Smooth muscle cell (in vitro differentiated cells): ENCODE results near the gene GCSAM. TPM values are rescaled to one million over a fixed set of nuclear protein-coding genes. Genes with fewer than 3 reads are reported as not detected.
A peak's percentile ranks its signal among the peaks of the same experiment; 100 is the strongest.

Experiments
- DNase-seq: peaks from one replicate; lab custom pipeline; 2025; ENCODE audit not compliant: unreplicated experiment; lab: John Stamatoyannopoulos, UW
- H2AFZ ChIP-seq: fragments of 200-600 bp; sonication (generic); 2 replicates; pipeline ENCODE4 v1.6.0; 2016; ENCODE audit warnings: antibody characterized with exemption, low read depth, mild to moderate bottlenecking
- H3F3A ChIP-seq: fragments of 200-600 bp; sonication (generic); 2 replicates; pipeline ENCODE4 v1.6.0; 2017; ENCODE audit warnings: antibody characterized with exemption, low read depth
- H3K27ac ChIP-seq: fragments of 200-600 bp; sonication (generic); 2 replicates; pipeline ENCODE4 v1.5.1; 2016; ENCODE audit warnings: low read depth, mild to moderate bottlenecking
- H3K27me3 ChIP-seq: fragments of 200-600 bp; sonication (generic); 2 replicates; pipeline ENCODE4 v1.6.1; 2016; ENCODE audit warnings: low read depth, mild to moderate bottlenecking
- H3K36me3 ChIP-seq: fragments of 200-600 bp; sonication (generic); 2 replicates; pipeline ENCODE4 v1.5.1; 2016; ENCODE audit warnings: low read depth
- H3K4me1 ChIP-seq: fragments of 200-600 bp; sonication (generic); 2 replicates; pipeline ENCODE4 v1.5.1; 2016; ENCODE audit warnings: low read depth
- H3K4me2 ChIP-seq: fragments of 200-600 bp; sonication (generic); 2 replicates; pipeline ENCODE4 v1.6.0; 2016; ENCODE audit warnings: mild to moderate bottlenecking
- H3K4me3 ChIP-seq: fragments of 200-600 bp; sonication (generic); 2 replicates; pipeline ENCODE4 v1.5.1; 2016; ENCODE audit warnings: mild to moderate bottlenecking
- H3K79me2 ChIP-seq: fragments of 200-600 bp; sonication (generic); 2 replicates; pipeline ENCODE4 v1.6.0; 2016; ENCODE audit warnings: low read depth, mild to moderate bottlenecking
- H3K9ac ChIP-seq: fragments of 200-600 bp; sonication (generic); 2 replicates; pipeline ENCODE4 v1.6.0; 2016; ENCODE audit warnings: low read depth
- H3K9me3 ChIP-seq: fragments of 200-600 bp; sonication (generic); replicated peaks from 2 replicates; pipeline ENCODE4 v1.5.1; 2016; ENCODE audit warnings: low read depth
- H4K20me1 ChIP-seq: fragments of 200-600 bp; sonication (generic); 2 replicates; pipeline ENCODE4 v1.6.0; 2016; ENCODE audit warnings: low read depth
- CTCF ChIP-seq: fragments of 200-600 bp; sonication (generic); IDR thresholded peaks from 2 replicates; pipeline ENCODE4 v1.5.1; 2017; ENCODE audit warnings: borderline replicate concordance, mild to moderate bottlenecking, antibody characterized with exemption; ENCODE audit not compliant: insufficient read depth, poor library complexity, severe bottlenecking
- WGBS: methylation state at CpG from one replicate; pipeline ENCODE4 v1.1.7; 2016; ENCODE audit warnings: low lambda C conversion rate; 5-methylcytosine and 5-hydroxymethylcytosine counted together
- polyA plus RNA-seq: library from polyadenylated mRNA; unstranded; fragments of >200 nt; fragmentation: Nextera tagmentation; extraction: Ambion mirVana; gene quantifications from 2 replicates; pipeline ENCODE4 v1.2.1, GENCODE V29; 2016
- total RNA-seq: library from RNA; depleted of rRNA; stranded (reverse); fragments of >200 nt; gene quantifications from 2 replicates; pipeline ENCODE4 v1.2.3, GENCODE V29; 2014

Gene GCSAM
- total and polyA plus RNA-seq, 2 experiments from 2014 or later: 0.67 TPM; not detected in 1

GRCh38 chr3:112093180-112093522 lies 39.9 kb downstream of the GCSAM start:
- Histone ChIP-seq H4K20me1 (no peaks in the 10 kb centered on the region), H3K9ac (no peak overlapping the region), H3K79me2 (peaks cover 16% of the 10 kb centered on the region), H2AFZ (no peak overlapping the region), H3F3A (peaks cover 10% of the 10 kb centered on the region), H3K4me1 (peaks cover 15% of the 10 kb centered on the region), H3K9me3 (no peaks in the 10 kb centered on the region), H3K36me3 (no peaks in the 10 kb centered on the region), H3K27ac (peak overlapping the region; percentile 33), H3K27me3 (peaks cover under 1% of the 10 kb centered on the region), H3K4me3 (no peak overlapping the region), H3K4me2 (peak overlapping the region; percentile 56)
- TF ChIP-seq CTCF: no peak
- no peak for DNase-seq

- peak overlapping the region; percentile 56 for H3K4me2 ChIP-seq
- H3K36me3 ChIP-seq: no peaks in the 10 kb centered on the region
- TF ChIP-seq CTCF: no peak
- peaks cover 19% of the 10 kb centered on the region for H3K79me2 ChIP-seq
- H3K4me3 ChIP-seq: no peak overlapping the region
- no peak overlapping the region for H3K9ac ChIP-seq
- H2AFZ ChIP-seq: no peak overlapping the region
- peaks cover 4% of the 10 kb centered on the region for H3K27me3 ChIP-seq
- peaks cover 10% of the 10 kb centered on the region for H3F3A ChIP-seq
- 25% methylated on average over 6 of the region's 6 CpGs for WGBS
- no peak for DNase-seq
- H3K4me1 ChIP-seq: peaks cover 15% of the 10 kb centered on the region
- H3K27ac ChIP-seq: peak overlapping the region; percentile 33
- H4K20me1 ChIP-seq: no peaks in the 10 kb centered on the region
- H3K9me3 ChIP-seq: no peaks in the 10 kb centered on the region
These were observed 40.4 kb downstream of the GCSAM start for GRCh38 chr3:112092496-112093179.

- Histone ChIP-seq H3K27ac (peak overlapping the region; percentile 33), H3K9me3 (no peaks in the 10 kb centered on the region), H3K4me2 (peak overlapping the region; percentile 23), H3K36me3 (no peaks in the 10 kb centered on the region), H3K4me3 (no peak overlapping the region), H2AFZ (no peak overlapping the region), H3K4me1 (peaks cover 19% of the 10 kb centered on the region), H4K20me1 (no peaks in the 10 kb centered on the region), H3K9ac (no peak overlapping the region), H3K27me3 (peaks cover 4% of the 10 kb centered on the region), H3F3A (no peaks in the 10 kb centered on the region), H3K79me2 (peaks cover 19% of the 10 kb centered on the region)
- 47% methylated on average over 6 of the region's 6 CpGs for WGBS
- no peak for DNase-seq
- TF ChIP-seq CTCF: no peak
These were observed 42.0 kb downstream of the GCSAM start for GRCh38 chr3:112090887-112091586.
